Non-pigmented ciliary epithelial cell (primary cell): ENCODE measurements around the gene PTX4.
"Not testable (repeated sequence)": the region's sequence is repeated elsewhere in the genome, so short reads cannot be mapped to it uniquely, and the experiment has no call there.

ENCODE experiments used
- DNase-seq: peaks from one replicate; pipeline ENCODE4 v3.0.0-alpha.2; 2010; ENCODE audit warnings: low read depth

Gene PTX4

GRCh38 chr16:1481906-1482835 lies 6.6 kb downstream of the PTX4 start:
- no peak for DNase-seq

GRCh38 chr16:1478937-1479336 lies 9.8 kb downstream of the PTX4 start:
- DNase-seq, result not testable (repeated sequence)

GRCh38 chr16:1477033-1477432 lies 11.7 kb downstream of the PTX4 start:
- DNase-seq, result no peak

GRCh38 chr16:1475552-1476114 lies 13.1 kb downstream of the PTX4 start:
- DNase-seq, result no peak

GRCh38 chr16:1474796-1475551 lies 13.8 kb downstream of the PTX4 start, which contains the start of gene CLCN7:
CLCN7 (minus strand) TSS chr16:1475028; CDS start chr16:1474974, 54 bp downstream.
- DNase-seq, result no peak

GRCh38 chr16:1474082-1474795 lies 14.5 kb downstream of the PTX4 start:
- no peak for DNase-seq

GRCh38 chr16:1472974-1473373 lies 15.8 kb downstream of the PTX4 start:
- no peak for DNase-seq

- no peak for DNase-seq
These were observed 17.1 kb downstream of the PTX4 start for GRCh38 chr16:1471569-1472194.

- no peak for DNase-seq
These were observed 18.1 kb downstream of the PTX4 start for GRCh38 chr16:1470481-1471251.

GRCh38 chr16:1469693-1470201 lies 19.0 kb downstream of the PTX4 start:
- DNase-seq, result no peak

- DNase-seq, result not testable (repeated sequence)
These were observed 19.6 kb downstream of the PTX4 start for GRCh38 chr16:1469141-1469540.

- DNase-seq, result no peak
These were observed 20.3 kb downstream of the PTX4 start for GRCh38 chr16:1468426-1468810.

GRCh38 chr16:1466968-1467521 lies 21.7 kb downstream of the PTX4 start:
- no peak for DNase-seq

- DNase-seq, result no peak
These were observed 22.7 kb downstream of the PTX4 start for GRCh38 chr16:1466054-1466453.

- no peak for DNase-seq
These were observed 23.2 kb downstream of the PTX4 start for GRCh38 chr16:1465567-1465915.

- no peak for DNase-seq
These were observed 23.7 kb downstream of the PTX4 start for GRCh38 chr16:1464894-1465566.

- no peak for DNase-seq
These were observed 24.4 kb downstream of the PTX4 start for GRCh38 chr16:1464196-1464893.

GRCh38 chr16:1461146-1461545 lies 27.6 kb downstream of the PTX4 start:
- DNase-seq, result no peak

GRCh38 chr16:1460602-1461138 lies 28.1 kb downstream of the PTX4 start:
- DNase-seq, result no peak
